Measurements from ENCODE around the gene RNF32.
"Not testable (repeated sequence)": the region's sequence is repeated elsewhere in the genome, so short reads cannot be mapped to it uniquely, and the experiment has no call there.

The RNF32 gene

DNA sequence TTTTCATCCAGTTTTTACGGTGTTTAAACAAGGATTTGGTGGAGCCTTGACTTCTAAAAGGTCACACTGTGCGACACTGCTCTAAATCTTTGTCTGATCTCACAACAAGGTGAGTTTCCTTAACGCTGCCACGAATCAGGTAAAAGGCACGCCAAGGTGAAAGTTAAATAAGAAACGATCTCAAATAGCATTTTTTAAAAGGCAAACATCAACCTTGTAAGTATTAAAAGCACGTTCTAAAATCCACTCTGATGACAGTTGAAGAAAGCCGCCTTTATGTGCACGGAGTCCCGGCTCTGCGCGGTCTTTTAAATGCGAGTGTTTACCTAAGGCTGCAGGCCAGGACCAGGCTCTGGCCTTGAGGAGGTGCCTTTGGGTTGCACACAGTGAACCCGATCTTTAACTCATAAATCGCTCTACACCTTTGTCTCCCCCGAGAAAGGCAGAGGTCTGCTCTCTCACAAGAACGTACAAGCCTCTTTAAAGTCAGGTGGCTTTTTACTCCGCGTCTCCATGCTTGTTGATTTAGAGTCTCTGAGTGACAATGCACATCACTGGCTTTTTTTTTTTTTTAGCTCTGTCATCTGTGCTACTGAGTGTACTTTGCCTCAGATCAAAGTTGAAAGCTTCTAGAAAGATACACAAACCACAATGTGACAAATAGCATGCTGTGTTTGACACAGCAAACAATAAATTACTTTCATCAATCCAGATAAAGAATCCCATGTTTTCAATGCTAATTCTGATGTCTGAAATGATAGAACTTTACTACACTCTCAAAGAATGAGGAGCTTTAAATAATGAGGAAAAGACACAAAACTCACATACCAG, 25.9 kb upstream of the RNF32 start:
- no peak for DNase-seq

DNA sequence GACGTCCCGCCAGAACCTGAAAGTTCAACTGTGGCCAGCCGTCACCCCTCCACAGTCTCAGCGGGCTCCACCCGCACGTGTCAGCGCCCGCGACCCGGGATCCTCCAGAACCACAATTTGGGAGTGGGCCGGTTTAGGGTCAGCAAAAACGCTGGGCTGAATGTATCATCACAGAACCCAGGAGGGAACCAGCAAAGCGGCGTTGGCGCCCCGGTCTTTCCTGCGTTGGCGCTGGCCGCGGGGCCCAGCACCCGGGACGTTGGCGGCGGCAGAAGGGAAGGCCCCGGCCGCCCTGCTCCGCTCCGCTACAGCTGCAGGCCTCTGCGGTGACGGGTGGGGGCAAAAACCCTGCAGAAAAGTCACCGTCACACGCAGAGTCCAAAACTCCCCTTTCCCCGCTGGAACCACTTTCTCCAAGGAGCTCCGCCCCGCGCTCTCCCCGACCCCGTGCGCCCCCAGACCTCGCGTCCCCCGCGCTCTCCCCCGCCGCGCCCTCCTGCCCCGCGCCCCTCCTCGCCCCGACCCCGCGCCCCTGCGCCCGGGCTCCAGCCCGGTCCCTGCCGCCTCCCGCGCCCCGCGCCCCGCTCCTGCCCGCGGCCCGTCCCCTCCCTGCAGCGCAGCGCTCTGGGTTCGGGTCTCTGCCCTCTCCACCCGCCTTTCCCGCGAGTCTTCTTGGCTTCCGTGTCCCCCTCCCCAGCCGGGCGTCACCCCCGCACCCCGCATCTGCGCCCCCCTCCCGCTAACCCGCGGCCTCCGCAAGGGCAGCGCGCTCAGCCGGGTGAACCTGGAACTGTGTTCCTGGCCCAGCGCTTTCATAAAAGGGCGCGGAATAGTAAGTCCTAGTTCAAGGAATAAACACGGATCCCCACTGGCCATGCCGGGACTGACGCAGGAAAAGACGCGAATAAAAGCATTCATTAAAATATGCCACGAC, 24.0 kb upstream of the RNF32 start:
- DNase-seq: no peak

DNA sequence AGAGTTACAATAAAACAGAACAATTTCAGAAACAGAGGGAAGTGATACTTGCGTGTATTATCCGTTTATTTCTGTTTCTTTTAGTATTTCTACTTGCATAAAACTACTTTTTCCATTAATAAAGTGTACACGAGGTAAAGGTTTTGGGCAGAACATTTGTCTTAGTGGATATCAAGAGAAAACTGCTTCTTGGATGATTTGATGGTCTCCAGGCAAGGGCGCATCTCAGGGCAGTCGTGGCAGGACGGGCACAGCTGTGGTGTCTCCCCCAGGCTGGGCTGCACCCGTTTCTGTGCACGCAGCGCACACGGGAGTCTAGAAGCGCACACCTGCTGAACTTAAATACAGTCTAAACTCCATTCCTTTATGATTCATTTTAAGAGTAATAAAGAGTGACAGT, 23.4 kb upstream of the RNF32 start:
- no peak for DNase-seq

DNA sequence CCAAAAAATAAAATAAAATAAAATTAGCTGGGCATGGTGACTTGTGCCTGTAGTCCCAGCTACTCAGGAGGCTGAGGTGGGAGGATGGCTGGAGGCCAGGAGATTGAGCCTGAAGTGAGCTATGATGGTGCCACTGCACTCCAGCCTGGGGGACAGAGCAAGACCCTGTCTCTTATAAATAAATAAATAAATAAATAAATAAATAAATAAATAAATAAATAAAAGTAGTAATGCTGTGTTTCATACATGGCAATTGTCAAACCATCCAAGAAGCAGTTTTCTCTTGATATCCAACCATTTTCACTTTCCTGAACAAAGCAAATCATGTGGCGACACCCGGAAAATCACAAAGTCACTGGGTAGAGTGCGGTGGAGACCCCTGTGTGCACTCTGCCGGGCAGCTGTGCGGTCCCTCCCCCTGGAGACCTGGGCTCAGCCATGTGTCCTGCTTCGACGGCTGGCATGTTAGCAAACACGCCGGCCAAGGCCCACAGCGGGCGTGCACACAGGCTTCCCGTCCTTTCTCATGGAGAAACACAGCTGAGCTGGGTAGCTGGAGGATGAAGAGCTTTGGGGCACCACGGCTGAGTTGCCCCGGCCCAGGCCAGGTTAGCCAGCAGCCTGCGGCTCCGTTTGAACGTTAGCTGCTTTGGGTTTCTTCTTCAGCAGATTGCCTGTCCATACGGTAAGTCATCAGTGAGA, 22.3 kb upstream of the RNF32 start:
- DNase-seq: no peak

DNA sequence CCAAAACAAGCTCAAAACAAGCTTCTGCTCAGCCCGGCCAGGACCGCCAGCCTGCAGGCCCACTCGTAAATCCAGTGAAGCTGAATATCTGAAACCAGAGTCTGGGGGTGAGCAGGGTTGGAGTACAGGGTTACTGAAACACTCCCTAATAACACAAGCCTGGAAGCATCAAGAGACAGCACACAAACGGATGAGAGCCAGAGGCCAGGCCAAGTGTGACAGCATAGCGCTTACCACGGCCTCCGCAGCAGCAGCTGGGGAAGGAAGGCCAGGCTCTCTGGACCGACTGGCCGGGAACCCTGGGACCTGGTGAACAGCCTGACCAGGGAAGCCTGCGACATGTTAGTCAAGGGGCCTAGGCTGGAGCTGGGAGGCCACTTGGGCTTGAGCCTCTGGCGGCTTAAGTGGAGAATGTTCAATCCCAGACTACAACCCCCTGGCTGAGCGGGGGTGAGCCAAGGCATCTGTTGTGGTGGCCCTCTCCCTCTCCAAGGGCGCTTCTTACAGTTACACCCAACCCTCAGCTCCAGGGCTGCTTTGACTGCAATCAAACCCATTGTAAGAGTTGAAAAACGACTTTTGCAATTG, 21.7 kb upstream of the RNF32 start:
- DNase-seq: no peak

DNA sequence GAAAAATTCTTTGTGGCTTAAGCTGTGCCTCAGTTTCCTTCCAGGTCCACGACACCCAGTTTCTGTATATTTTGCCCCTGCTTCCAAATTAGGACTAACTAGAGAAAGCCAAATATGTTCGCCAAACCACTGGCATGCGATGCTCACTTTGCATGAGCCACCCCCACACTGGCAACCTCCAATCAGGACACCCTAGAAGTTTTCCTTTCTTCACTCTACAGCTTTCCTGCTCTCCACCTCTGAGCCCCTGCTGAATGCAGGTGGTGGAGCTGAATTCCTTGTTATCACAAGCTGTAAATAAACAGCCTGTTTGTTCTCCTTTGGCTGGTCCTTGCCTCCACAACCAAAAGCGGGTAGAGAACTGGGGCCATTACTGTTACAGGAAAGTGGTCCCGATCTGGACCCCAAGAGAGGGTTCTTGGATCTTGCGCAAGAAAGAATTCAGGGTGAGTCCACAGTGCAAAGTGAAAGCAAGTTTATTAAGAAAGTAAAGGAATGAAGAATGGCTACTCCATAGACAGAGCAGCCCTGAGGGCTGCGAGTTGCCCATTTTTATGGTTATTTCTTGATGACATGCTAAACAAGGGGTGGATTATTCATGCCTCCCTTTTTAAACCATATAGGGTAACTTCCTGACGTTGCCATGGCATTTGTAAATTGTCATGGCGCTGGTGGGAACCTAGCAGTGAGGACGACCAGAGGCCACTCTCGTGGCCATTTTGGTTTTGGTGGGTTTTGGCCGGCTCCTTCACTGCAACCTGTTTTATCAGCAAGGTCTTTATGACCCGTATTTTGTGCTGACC, 20.9 kb upstream of the RNF32 start:
- DNase-seq: not testable (repeated sequence)

DNA sequence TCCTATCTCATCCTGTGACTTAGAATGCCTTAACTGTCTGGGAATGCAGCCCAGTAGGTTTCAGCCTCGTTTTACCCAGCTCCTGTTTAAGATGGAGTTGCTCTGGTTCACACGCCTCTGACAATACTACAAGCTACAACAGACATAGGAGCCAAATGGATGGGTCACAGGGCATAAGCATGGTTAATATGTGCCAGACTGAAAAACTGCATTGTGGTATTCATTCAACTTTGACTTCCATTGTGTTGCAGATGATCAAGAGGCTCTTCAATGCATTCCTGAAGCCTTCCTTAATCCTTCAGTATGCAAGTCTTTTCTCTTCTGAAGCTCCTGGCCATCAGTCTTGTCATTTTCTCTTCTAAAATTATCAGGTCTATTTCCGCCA, 20.3 kb upstream of the RNF32 start:
- no peak for DNase-seq

DNA sequence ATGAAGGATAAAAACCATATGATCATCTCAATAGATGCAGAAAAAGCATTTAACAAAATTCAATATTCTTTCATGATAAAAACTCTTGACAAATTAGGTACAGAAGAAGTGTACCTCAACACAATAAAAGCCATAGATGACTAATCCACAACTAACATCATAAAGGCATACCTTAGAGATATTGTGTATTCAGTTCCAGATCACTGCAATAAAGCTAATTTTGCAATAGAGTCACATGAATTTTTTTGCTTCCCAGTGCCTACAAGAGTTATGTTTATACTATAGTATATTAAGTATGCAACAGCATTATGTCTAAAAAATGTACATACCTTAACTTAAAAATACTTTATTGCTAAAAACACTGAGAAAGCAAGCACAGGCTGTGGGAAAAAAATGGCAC, 18.9 kb upstream of the RNF32 start:
- no peak for DNase-seq

DNA sequence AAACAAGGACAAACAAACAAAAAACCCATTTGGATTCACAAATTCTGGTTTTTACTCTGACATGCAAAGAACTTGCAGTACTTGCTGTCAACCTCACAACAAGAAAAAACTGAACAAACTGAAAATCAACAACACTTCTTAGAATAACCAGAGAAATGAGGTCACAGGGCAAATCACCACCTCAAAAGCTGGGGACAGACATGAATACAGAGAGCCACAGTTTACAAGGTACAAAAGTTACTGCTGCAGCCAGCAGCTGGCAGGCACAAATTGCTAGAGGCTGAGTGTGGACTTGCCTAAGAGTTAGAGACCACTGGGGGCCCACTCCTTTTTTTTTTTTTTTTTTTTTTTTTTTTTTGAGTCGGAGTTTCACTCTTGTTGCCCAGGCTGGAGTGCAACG, 15.0 kb upstream of the RNF32 start:
- no peak for DNase-seq

DNA sequence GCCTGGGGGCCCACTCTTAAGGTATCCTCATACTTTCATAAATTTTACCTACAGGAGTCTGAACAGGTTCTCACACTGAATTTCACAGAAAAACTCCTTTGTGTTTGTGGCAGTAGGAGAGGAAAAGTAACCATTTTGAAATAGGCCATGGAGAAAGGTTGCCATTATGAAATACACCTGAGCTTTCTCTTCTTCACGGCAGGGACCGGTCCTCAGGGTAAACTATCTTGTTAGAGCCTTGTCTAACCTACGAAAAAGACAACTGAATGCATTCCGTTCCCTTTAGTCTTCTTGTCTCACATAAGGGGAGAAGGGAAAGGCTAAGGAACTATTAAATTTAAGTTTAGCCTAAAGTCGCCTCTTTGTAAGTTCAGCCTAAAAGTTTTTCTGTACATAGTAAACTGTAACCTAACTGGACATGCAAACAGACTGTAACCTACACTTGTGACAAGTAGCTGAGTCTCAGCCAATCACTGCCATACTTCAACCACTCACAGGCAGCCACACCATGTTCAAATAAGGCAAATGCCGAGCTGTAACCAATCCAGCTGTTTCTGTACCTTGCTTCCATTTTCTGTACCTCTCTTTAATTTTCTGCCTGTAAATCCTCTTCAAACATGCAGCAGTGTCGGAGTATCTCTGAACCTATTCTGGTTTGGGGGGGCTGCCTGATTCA, 14.2 kb upstream of the RNF32 start:
- DNase-seq: no peak

DNA sequence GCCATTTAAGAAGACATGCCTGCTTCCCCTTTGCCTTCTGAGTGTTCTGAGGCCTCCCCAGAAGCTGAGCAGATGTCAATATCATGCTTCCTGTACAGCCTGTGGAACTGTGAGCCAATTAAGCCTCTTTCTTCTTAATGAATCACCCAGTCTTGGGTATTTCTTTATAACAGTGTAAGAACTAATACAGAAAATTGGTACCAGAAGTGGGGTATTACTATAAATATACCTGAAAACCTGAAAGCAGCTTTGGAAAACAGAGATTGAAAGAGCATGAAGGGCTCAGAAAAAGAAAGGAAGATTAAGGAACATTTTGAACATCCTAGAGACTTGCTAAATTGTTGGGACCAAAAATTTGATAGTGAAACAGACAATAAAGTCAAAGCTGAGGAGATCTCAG, 12.0 kb upstream of the RNF32 start:
- DNase-seq: no peak

DNA sequence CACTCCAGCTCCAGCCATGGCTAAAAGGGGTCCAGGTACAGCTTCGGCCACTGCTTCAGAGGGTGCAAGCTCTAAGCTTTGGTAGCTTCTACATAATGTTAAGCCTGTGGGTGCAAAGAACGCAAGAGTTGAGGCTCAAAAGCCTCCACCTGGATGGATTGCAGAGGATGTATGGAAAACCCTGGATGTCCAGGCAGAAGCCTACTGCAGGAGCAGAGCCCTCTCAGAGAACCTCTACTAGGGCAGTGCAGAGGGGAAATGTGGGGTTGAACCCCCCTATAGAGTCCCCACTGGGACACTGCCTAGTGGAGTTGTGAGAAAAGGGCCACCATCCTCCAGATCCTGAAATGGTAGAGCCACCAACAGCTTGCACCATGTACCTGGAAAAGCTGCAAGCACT, 10.7 kb upstream of the RNF32 start:
- DNase-seq: no peak

DNA sequence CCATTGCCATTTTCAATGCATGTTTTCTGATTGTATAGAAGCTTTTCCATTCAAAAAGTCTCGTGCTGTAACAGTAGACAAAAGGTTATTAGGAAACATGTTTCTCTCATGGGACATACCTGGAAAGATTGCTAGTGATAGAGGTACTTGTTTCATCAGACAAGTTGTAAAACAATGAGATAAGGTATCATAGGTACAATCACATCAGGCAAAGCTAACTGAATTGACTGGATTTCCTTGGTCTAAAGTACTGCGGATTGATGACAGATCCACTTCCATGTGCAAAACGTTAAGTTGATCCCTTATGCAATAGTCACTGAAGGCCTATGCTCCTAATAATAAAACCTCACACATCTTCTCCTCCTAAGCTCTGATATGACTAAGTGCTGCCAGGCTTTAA, 6.5 kb upstream of the RNF32 start:
- no peak for DNase-seq

DNA sequence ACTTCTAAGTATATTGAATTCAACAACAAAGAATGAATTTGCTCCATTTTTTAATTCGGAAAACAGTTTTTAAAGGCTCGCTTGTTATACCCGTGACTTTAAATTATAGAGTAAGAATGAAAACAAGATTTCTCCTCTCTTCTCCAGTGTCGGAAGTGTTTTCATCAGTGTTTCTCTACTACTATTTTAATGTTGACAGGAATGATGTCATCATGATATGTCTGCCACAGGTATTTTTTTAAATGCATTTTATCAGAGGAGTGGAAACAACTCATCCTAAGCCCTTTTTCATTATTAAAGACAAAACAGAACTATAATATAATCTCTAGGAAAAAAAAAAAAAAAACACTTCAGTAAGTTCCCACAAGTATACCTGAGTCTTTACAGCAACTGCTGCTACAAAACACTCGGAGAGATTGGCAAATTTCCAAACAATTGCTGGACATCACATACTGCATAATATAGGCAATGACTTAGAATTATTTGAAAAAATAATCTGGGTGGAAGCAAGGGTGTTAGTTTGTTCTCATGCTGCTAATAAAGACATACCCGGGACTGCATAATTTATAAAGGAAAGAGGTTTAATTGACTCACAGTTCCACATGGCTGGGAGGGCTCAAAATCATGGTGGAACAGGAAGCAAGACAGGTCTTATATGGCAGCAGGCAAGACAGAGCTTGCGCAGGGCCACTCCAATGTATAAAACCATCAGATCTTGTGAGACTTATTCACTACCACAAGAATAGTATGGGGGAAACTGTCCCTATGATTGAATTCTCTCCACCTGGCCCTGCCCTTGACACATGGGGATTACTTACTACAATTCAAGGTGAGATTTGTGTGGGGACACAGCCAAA, 4.8 kb upstream of the RNF32 start:
- no peak for DNase-seq

DNA sequence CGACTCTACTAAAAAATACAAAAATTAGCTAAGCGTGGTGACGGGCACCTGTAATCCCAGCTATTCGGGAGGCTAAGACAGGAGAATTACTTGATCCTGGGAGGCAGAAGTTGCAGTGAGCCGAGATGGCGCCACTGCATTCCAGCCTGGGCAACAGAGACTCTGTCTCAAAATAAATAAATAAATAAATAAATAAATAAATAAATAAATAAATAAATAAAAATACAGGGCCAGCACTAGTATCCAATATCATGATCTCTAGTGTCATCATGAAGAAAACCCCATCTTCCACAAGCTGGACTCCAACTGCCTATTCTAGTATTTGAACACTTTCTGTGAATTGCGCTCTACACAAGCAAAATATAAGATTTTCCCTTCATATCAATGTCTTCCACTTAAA, 3.5 kb upstream of the RNF32 start:
- DNase-seq: not testable (repeated sequence)

DNA sequence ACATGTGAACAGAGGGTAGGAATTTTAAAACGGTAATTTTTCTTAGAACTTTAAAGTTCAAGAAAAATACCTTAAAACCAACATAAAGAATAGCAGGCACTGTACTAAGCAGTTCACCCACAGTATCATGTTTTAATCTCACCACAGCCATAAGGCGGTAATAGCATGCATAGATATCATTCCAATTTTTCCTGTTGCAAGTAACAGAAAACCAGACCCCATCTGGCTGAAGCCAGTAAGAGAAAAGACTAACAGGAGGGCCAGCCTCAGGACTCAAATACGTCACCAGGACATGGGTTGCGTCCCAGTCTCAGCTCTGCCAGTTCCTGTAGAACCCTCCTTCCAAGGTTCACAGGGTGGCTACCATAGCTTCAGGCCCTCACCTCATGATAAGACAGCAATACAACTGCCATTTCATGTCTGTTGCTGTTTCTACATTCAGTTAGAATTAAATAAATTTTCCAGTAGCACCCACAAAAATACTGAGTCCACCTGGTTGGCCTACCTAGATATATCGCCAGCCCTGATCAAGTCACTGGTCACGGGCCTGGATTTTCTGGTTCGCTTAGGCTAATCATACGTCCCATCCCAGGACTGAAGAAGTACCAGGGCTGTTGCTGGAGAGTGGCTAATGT, 2.0 kb upstream of the RNF32 start:
- no peak for DNase-seq

DNA sequence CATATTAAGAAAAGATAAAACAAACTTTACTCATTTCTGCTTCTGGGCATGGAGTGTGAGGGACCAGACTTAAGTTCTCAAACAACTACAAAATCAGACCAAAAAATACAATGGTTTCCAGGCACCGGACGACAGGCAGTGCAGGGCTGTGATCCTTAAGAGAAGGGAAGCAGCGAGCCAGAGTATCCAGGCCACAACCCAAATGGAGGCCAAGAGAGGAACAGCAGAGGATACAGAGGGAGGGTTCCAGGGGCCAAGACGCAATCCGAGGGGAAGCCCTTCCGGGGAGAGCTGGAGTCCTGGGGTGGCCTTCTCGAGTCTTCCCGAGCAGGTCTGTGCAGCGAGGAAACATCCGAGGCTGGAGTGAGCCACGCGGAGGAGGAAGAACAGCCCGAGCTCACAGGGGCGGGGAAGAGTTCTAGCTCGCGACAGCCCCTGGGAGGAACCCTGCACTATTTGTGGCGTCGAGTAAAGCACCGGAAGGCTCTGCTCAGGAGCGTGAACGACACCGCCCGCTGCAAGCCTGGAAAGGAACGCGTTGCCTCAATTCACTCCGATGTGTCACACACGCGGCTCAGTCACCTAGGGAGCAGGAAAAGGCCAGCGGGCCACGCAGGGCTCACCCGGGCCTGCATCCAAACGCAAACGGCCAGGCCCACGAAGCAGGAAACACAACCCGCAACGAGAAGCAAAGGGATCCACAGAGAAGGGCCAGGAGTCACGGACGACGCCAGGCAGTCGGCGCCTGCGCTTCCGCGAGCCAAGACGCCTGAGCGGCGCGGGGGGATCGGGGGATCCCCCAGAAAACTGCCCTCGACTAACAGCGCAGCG, 933 bp upstream of the RNF32 start:
- DNase-seq: no peak

DNA sequence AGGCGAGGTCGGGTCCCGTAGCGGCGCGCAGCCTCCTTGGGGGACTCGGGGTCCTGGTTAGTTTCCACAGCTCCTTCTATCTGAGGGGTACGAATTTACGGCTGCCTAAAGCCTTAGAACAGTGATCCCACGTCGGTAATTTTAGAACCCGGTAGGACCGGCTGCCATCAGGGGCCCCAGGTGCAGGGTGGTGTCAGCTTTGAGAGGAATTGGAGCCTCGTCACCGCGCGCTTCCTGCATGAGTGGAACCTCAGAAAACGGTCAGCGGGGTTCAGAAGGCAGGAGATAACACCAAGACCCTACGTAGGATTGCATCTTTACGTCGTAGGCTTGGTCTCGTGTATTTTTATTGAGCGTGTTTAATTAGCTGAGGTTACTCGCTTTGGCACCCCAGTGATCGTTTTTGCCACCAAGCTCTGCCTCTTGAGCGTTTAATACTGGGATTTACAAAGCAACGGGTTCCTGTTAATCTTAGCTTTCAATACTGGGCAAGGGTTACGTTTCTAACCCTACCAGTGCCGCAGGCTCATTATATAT, 443 bp downstream of the RNF32 start:
- DNase-seq: no peak

Data from SHP77 treated with DMSO at 0.1 percent for 48 hours (cell line).